H1 (cell line): Measurements from ENCODE around the gene USP10. TPM values are rescaled to one million over a fixed set of nuclear protein-coding genes. Genes with fewer than 3 reads are reported as not detected.

Experiments used
- CTCF ChIA-PET: fragments of 300-600 bp; sonication (Branson Sonifier 250); formaldehyde crosslinking; loops from one replicate; lab custom pipeline; 2021; ENCODE audit not compliant: partially characterized antibody; lab: Charles Lee
- POLR2A ChIA-PET: fragments of 300-600 bp; sonication (Branson Sonifier 250); formaldehyde crosslinking; loops from one replicate; lab custom pipeline; 2021; ENCODE audit warnings: inconsistent platforms; ENCODE audit not compliant: partially characterized antibody; lab: Charles Lee
- DNase-seq, 2 experiments: peaks; one replicate each; pipeline versions ENCODE4 v3.0.0 to v3.0.0-alpha.2; 2010 to 2022; ENCODE audit warnings: low spot score in 2 of 2, low read depth in 1 of 2, mixed read lengths in 1 of 2
- FAIRE-seq: peaks from 2 replicates; lab custom pipeline; 2011; peaks lifted over from hg19 to GRCh38; lab: Jason Lieb, UNC
- H2AFZ ChIP-seq: 2 replicates; pipeline ENCODE4 v1.8.1; 2012; ENCODE audit warnings: low read length, inconsistent platforms
- H2AK5ac ChIP-seq: 2 replicates; pipeline ENCODE4 v1.6.1; 2013; ENCODE audit warnings: low read depth, low read length
- H2BK120ac ChIP-seq: replicated peaks from 2 replicates; pipeline ENCODE3; 2013; ENCODE audit warnings: low read depth, low read length, inconsistent platforms
- H2BK12ac ChIP-seq: 2 replicates; pipeline ENCODE4 v1.6.1; 2013; ENCODE audit warnings: low read depth, low read length
- H2BK15ac ChIP-seq: 2 replicates; pipeline ENCODE4 v1.6.1; 2013; ENCODE audit warnings: low read length
- H2BK20ac ChIP-seq: 2 replicates; pipeline ENCODE4 v1.6.1; 2013; ENCODE audit warnings: low read length
- H2BK5ac ChIP-seq: 2 replicates; pipeline ENCODE4 v1.6.1; 2013; ENCODE audit warnings: low read depth, low read length
- H3K14ac ChIP-seq: 2 replicates; pipeline ENCODE4 v1.6.1; 2013; ENCODE audit warnings: inconsistent platforms; ENCODE audit not compliant: insufficient read length
- H3K18ac ChIP-seq: 2 replicates; pipeline ENCODE4 v1.6.1; 2013; ENCODE audit warnings: low read length; ENCODE audit errors: extremely low read depth
- H3K23ac ChIP-seq: 2 replicates; pipeline ENCODE4 v1.6.1; 2013; ENCODE audit warnings: inconsistent platforms; ENCODE audit not compliant: insufficient read length
- H3K23me2 ChIP-seq: 2 replicates; pipeline ENCODE4 v1.6.1; 2013; ENCODE audit warnings: low read depth, low read length
- H3K27ac ChIP-seq: 2 replicates; pipeline ENCODE4 v1.6.1; 2011; ENCODE audit warnings: low read depth, low read length, inconsistent platforms
- H3K27me3 ChIP-seq, 4 experiments: replicated peaks in 1 of 4; 1 replicate in 1 of 4; 2 replicates in 3 of 4; pipeline versions ENCODE4 v1.6.1 to v1.8.1; 2011 to 2013; ENCODE audit warnings: low read length in 3 of 4, mild to moderate bottlenecking in 3 of 4, inconsistent platforms in 2 of 4, mixed read lengths in 2 of 4, moderate library complexity in 1 of 4; ENCODE audit not compliant: control insufficient read depth in 3 of 4, insufficient read depth in 3 of 4; ENCODE audit errors: extremely low read depth in 1 of 4
- H3K36me3 ChIP-seq, 4 experiments: 2 replicates each; pipeline versions ENCODE4 v1.6.1 to v1.8.1; 2011 to 2013; ENCODE audit warnings: mild to moderate bottlenecking in 4 of 4, low read length in 3 of 4, moderate library complexity in 2 of 4, control low read depth in 1 of 4, inconsistent platforms in 1 of 4; ENCODE audit not compliant: insufficient read depth in 4 of 4, control insufficient read depth in 2 of 4
- H3K4ac ChIP-seq: replicated peaks from 2 replicates; pipeline ENCODE3; 2013; ENCODE audit warnings: low read length, low read depth, mixed read lengths, inconsistent platforms; ENCODE audit not compliant: insufficient read length
- H3K4me1 ChIP-seq, 4 experiments: replicated peaks in 1 of 4; 1 replicate in 1 of 4; 2 replicates in 3 of 4; pipeline versions ENCODE4 v1.6.1 to v1.8.1; 2011 to 2013; ENCODE audit warnings: low read length in 3 of 4, inconsistent platforms in 2 of 4, mixed read lengths in 1 of 4; ENCODE audit not compliant: insufficient read depth in 4 of 4, control insufficient read depth in 3 of 4
- H3K4me2 ChIP-seq, 2 experiments: 2 replicates each; pipeline versions ENCODE4 v1.6.1 to v1.8.1; 2011 to 2013; ENCODE audit warnings: low read depth in 2 of 2, low read length in 2 of 2, control low read depth in 1 of 2, inconsistent platforms in 1 of 2, mild to moderate bottlenecking in 1 of 2; ENCODE audit not compliant: insufficient read depth in 1 of 2
- H3K4me3 ChIP-seq, 4 experiments: fragments of 200-600, 300-600 bp in 1 of 4; sonication (generic), shearing (Covaris generic), sonication (Bioruptor Twin) in 1 of 4; 2 replicates each; pipeline versions ENCODE4 v1.5.1 to v1.8.1; 2011 to 2016; ENCODE audit warnings: low read length in 4 of 4, low read depth in 3 of 4, control low read depth in 2 of 4, inconsistent platforms in 2 of 4, mild to moderate bottlenecking in 2 of 4, mixed read lengths in 1 of 4, moderate library complexity in 1 of 4; ENCODE audit not compliant: insufficient read depth in 2 of 4; ENCODE audit errors: extremely low read depth in 1 of 4
- H3K56ac ChIP-seq: replicated peaks from 2 replicates; pipeline ENCODE3; 2013; ENCODE audit warnings: low read depth, mild to moderate bottlenecking, mixed read lengths, low read length, inconsistent platforms; ENCODE audit not compliant: insufficient read length
- H3K79me1 ChIP-seq: 2 replicates; pipeline ENCODE4 v1.6.1; 2013; ENCODE audit warnings: low read depth, low read length, control low read depth
- H3K79me2 ChIP-seq, 2 experiments: 2 replicates each; pipeline versions ENCODE4 v1.6.1 to v1.8.1; 2012 to 2013; ENCODE audit warnings: low read length in 2 of 2, mild to moderate bottlenecking in 2 of 2, inconsistent platforms in 1 of 2; ENCODE audit not compliant: insufficient read depth in 2 of 2, control insufficient read depth in 1 of 2
- H3K9ac ChIP-seq, 4 experiments: replicated peaks in 1 of 4; 1 replicate in 1 of 4; 2 replicates in 3 of 4; pipeline versions ENCODE4 v1.6.1 to v1.8.1; 2011 to 2013; ENCODE audit warnings: low read depth in 3 of 4, low read length in 3 of 4, control low read depth in 2 of 4, mild to moderate bottlenecking in 2 of 4, moderate library complexity in 2 of 4, inconsistent platforms in 1 of 4; ENCODE audit errors: extremely low read depth in 1 of 4
- H3K9me3 ChIP-seq, 2 experiments: 2 replicates each; pipeline versions ENCODE4 v1.6.1 to v1.8.1; 2012 to 2013; ENCODE audit warnings: mild to moderate bottlenecking in 2 of 2, moderate library complexity in 2 of 2, control low read depth in 1 of 2, inconsistent platforms in 1 of 2, low read depth in 1 of 2, low read length in 1 of 2, mixed read lengths in 1 of 2; ENCODE audit not compliant: insufficient read depth in 2 of 2
- H4K20me1 ChIP-seq, 2 experiments: replicated peaks in 1 of 2; 2 replicates each; pipeline versions ENCODE3 to v1.8.1; 2011 to 2013; ENCODE audit warnings: inconsistent platforms in 2 of 2, low read length in 2 of 2, mild to moderate bottlenecking in 1 of 2; ENCODE audit not compliant: insufficient read depth in 2 of 2, control insufficient read depth in 1 of 2
- H4K5ac ChIP-seq: 2 replicates; pipeline ENCODE4 v1.6.1; 2013; ENCODE audit warnings: low read length, low read depth, mixed read lengths, inconsistent platforms; ENCODE audit not compliant: insufficient read length
- H4K8ac ChIP-seq: 2 replicates; pipeline ENCODE4 v1.8.0; 2013; ENCODE audit warnings: mild to moderate bottlenecking, moderate library complexity, low read length, inconsistent platforms; ENCODE audit not compliant: insufficient read depth; ENCODE audit errors: extremely low read depth
- H4K91ac ChIP-seq: replicated peaks from 2 replicates; pipeline ENCODE3; 2013; ENCODE audit warnings: low read length, mixed read lengths, inconsistent platforms; ENCODE audit not compliant: insufficient read length
- E2F6 ChIP-seq: IDR thresholded peaks from 2 replicates; pipeline ENCODE4 v1.6.1; 2012; ENCODE audit warnings: inconsistent platforms
- EGR1 ChIP-seq: IDR thresholded peaks from 2 replicates; pipeline ENCODE4 v1.6.1; 2011; ENCODE audit warnings: low read depth, low read length, borderline replicate concordance
- EP300 ChIP-seq, 2 experiments: IDR thresholded peaks; 1 replicate in 1 of 2; 2 replicates in 1 of 2; pipeline ENCODE4 v1.6.1; 2011 to 2012; ENCODE audit warnings: low read depth in 2 of 2, low read length in 2 of 2, mild to moderate bottlenecking in 2 of 2, borderline replicate concordance in 1 of 2, inconsistent platforms in 1 of 2, moderate library complexity in 1 of 2
- KDM1A ChIP-seq: fragments of 200-600, 300-600 bp; sonication (generic); IDR thresholded peaks from 2 replicates; pipeline ENCODE4 v1.7.1; 2016; ENCODE audit warnings: mild to moderate bottlenecking, low read length, borderline replicate concordance
- KDM4A ChIP-seq: IDR thresholded peaks from one replicate; pipeline ENCODE4 v1.7.1; 2012; ENCODE audit warnings: low read depth, mild to moderate bottlenecking, moderate library complexity, low read length, inconsistent platforms; ENCODE audit not compliant: severe bottlenecking
- MAX ChIP-seq: IDR thresholded peaks from 2 replicates; pipeline ENCODE4 v1.6.1; 2012; ENCODE audit warnings: inconsistent platforms
- POLR2A ChIP-seq, 2 experiments: IDR thresholded peaks; 1 replicate in 1 of 2; 2 replicates in 1 of 2; pipeline ENCODE4 v1.6.1; 2011; ENCODE audit warnings: low read depth in 2 of 2, low read length in 2 of 2, mild to moderate bottlenecking in 2 of 2; ENCODE audit errors: control extremely low read depth in 1 of 2
- POU5F1 ChIP-seq: IDR thresholded peaks from 2 replicates; pipeline ENCODE4 v1.6.1; 2011; ENCODE audit warnings: low read depth, mild to moderate bottlenecking, low read length, moderate library complexity
- SAP30 ChIP-seq: fragments of 300-600 bp; sonication (generic); IDR thresholded peaks from 2 replicates; pipeline ENCODE4 v1.7.1; 2012; ENCODE audit warnings: low read length, moderate library complexity, mild to moderate bottlenecking, inconsistent platforms; ENCODE audit not compliant: insufficient read depth, insufficient replicate concordance
- SUZ12 ChIP-seq: fragments of 200-600 bp; sonication (generic); IDR thresholded peaks from 2 replicates; pipeline ENCODE4 v1.6.1; 2012; ENCODE audit warnings: mild to moderate bottlenecking, inconsistent platforms, low read length, moderate library complexity, mixed read lengths
- TAF7 ChIP-seq: optimal IDR thresholded peaks from 2 replicates; pipeline ENCODE3; 2011; ENCODE audit warnings: low read depth, mild to moderate bottlenecking, inconsistent platforms, low read length, moderate library complexity, borderline replicate concordance
- WGBS, 2 experiments: shearing (Covaris generic) in 1 of 2; methylation state at CpG; one replicate each; pipeline versions ENCODE4 v1.1.6 to v1.1.7; 2013 to 2015; ENCODE audit warnings: low lambda C conversion rate in 2 of 2, mixed read lengths in 2 of 2, inconsistent platforms in 1 of 2, low coverage in 1 of 2, missing lambda C conversion rate in 1 of 2; ENCODE audit not compliant: insufficient replicate concordance in 2 of 2, insufficient coverage in 1 of 2, insufficient read length in 1 of 2; ENCODE audit errors: extremely low coverage in 1 of 2, missing lambda C conversion rate in 1 of 2; 5-methylcytosine and 5-hydroxymethylcytosine counted together
- polyA plus RNA-seq, 7 experiments: library from polyadenylated mRNA; depleted of rRNA in 3 of 7; stranded (reverse) in 5 of 7; unstranded in 2 of 7; fragments of >200 nt in 5 of 7; fragments of 200-250 nt in 2 of 7; gene quantifications; 1 replicate in 5 of 7; 2 replicates in 1 of 7; 4 replicates in 1 of 7; pipeline versions ENCODE4 v1.2.1 to v1.2.3, GENCODE V29; 2011 to 2013; ENCODE audit warnings: missing spikeins in 2 of 7, mixed read lengths in 2 of 7
- total RNA-seq: library from RNA; stranded (reverse); fragmentation: NEBNext Ultra II Directional; extraction: Animal tissue kit (Norgen Biotek cat#: 25700); gene quantifications from 2 replicates; pipeline ENCODE4 v1.2.1, GENCODE V29; 2021

The USP10 gene
- total and polyA plus RNA-seq, 2 of the 8 experiments (the other 6 are each of a cell fraction or from before 2014, with no cell fraction given), result 171 to 195 TPM

- DNase-seq, result no peak
- TF ChIP-seq SAP30 (no peak), E2F6 (peak; percentile 36; the same call in 1 of the 2 replicates), EP300 (IDR thresholded peaks at IDR 0.05; ENCODE audit: borderline replicate concordance in 1 of 2, low read depth in 2 of 2, low read length in 2 of 2) (no peak), EGR1 (no peak), KDM1A (no peak), TAF7 (no peak), MAX (peak; percentile 27; the same call in 1 of the 2 replicates), SUZ12 (no peak), KDM4A (no peak), POU5F1 (no peak), POLR2A (IDR thresholded peaks at IDR 0.05; ENCODE audit: control extremely low read depth in 1 of 2, low read depth in 2 of 2, low read length in 2 of 2) (no peak)
Measured at GRCh38 chr16:84813141-84813934, 113.5 kb downstream of the USP10 start.

More at GRCh38 chr16:84813141-84813934, 113.5 kb downstream of the USP10 start:
- Histone ChIP-seq H4K5ac (no peak overlapping the region), H3K79me1 (no peaks in the 10 kb centered on the region), H2BK120ac (no peak overlapping the region), H3K14ac (no peak overlapping the region), H4K20me1 (no peaks in the 10 kb centered on the region), H2AK5ac (no peak overlapping the region), H4K8ac (no peak overlapping the region), H4K91ac (no peak overlapping the region), H2AFZ (no peak overlapping the region), H2BK20ac (no peak overlapping the region), H3K36me3 (no peaks in the 10 kb centered on the region), H2BK12ac (no peak overlapping the region), H3K23ac (no peak overlapping the region), H3K18ac (no peak overlapping the region), H3K4ac (no peak overlapping the region), H3K9me3 (no peaks in the 10 kb centered on the region; a peak in 1 of 4 replicates), H3K56ac (no peak overlapping the region), H3K27me3 (peaks cover 0 to 4% (median 0%) of the 10 kb centered on the region in 4 experiments; a peak in 2 of 7 replicates), H2BK5ac (no peak overlapping the region), H3K4me3 (no peak overlapping the region), H3K23me2 (no peaks in the 10 kb centered on the region), H3K27ac (no peak overlapping the region), H2BK15ac (no peak overlapping the region), H3K9ac (no peak overlapping the region), H3K79me2 (no peaks in the 10 kb centered on the region), H3K4me2 (no peak overlapping the region), H3K4me1 (no peaks in the 10 kb centered on the region)
- WGBS, 2 experiments, result 83% methylated on average over 15 of the region's 15 CpGs; no CpG with 5 or more reads in 1 of the 2 experiments
- no peak for FAIRE-seq
- POLR2A ChIA-PET, result interaction anchor here (1.0 kb wide), 2 partner anchors 9 to 60 kb away, joined by 3 to 4 read pairs; no protein-coding TSS in a partner anchor
- CTCF ChIA-PET, result interaction anchor here (0.8 to 3.3 kb wide), 4 partner anchors 8 to 118 kb away, joined by 4 to 17 read pairs (median 4); no protein-coding TSS in a partner anchor
